ENCODE measurements around the gene PARD3B.

PARD3B gene

DNA sequence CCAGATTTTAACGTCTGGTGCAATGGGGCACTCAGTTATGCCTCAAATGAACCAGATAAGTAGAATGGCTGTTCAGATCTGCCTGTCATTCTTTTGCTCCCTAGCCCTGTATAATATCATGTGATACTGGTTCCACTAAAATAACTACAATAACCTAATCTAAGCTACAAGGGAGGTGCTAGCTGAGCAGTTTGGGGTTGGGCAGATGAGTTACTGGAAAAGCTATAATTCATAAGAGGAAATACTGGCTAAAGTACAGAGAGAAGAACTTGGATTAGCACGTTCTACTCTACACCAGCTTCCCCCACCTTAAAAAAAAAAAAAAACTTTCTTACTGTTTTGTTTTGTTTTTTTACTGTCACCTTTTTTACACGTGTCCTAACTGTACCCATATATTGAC, 953.7 kb downstream of the PARD3B start:
- no peak for DNase-seq

DNA sequence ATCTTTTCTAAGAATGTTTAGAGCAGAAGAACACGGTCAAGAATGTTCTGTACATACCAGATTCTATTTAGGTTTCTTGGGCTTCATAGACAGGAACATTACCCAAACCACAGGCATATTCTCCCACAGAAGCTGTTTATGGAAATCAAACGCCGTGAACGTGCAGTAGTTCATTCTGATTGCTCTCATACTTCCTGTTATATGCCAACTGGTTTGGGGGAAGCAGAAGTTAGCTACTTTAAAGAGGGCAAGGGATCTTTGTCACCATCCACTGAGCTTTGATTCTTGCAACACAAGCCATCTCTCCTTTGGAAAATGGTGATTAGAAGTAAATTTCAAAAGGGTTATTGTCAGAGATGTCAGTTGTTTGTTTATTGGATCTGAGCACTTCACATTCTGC, 954.8 kb downstream of the PARD3B start:
- peak in 1 of 2 donors; percentile 5 for DNase-seq

DNA sequence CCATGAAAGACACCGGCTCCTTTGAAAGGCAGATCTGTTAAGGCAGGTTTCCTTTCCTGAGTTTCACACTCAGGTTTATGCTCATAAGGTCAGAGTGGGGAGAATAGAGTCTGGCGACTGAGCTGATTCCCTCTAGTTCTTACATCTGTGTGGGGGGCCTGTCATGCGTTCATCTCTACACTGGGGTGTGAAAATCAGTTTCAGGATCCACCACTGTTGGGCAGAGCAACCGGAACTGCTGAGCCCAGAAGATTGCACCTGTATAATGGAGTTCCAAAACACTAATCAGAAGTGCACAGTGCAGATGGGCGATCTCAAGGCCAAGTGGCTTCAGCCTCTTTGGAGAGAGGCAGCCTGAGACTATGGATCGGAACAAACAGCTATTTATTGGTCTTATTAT, 955.7 kb downstream of the PARD3B start:
- DNase-seq = no peak

DNA sequence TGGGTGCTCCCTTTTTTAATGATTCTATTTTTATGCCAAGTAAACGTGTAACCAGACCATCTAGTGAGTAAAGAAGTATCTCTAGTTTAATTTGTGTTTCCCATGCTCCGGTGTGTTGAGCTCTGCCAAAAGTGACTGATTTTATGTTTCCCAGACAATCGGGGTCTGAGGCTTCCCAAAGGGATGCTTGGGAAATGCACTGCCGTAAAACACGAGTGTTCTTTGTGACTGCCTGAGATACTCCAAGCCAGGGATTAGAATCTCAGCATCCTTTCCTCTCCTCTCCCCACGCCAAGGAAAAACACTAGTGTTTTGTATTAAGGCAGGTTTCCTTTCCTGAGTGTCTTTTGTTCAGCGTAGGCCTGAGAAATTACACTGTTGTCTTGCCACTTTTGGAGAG, 956.6 kb downstream of the PARD3B start:
- DNase-seq = no peak

DNA sequence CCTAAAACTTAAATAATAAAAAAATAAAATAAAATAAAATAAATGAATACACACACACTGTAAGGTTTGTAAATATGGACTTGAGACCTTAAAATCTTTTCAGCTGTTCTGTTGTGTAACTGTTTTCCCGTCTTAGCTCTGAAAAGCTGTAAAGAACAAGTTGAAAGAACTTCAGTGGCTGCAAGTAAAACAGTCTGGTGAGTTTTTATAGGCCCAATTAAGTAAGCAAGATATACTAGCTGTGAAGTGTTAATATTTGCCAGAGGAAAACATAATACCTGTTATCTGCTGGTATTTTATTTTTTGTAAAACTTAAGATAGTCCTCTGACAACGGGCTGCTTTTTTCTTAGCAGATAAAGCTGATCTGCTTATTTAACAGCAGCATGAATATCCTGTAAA, 960.1 kb downstream of the PARD3B start:
- no peak for DNase-seq

DNA sequence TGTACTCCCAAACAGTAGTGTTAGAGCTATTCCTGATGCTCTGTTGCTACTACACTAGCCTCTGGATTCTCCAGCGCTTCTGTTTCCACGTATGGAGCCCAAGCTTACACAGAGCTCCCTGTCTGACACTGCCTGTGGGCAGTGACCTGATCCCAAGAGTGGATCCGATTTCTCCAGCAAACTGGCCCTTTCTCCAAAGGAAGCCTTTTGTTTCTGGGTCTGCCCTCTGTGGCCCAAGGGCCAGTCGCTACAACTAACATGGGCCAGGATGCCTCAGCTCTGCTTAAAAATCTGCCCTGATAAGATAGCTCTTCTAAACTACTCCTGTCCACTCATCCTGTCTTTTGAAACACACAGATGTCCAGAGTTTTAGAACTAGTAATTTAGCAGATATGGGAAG, 964.4 kb downstream of the PARD3B start:
- DNase-seq = no peak

DNA sequence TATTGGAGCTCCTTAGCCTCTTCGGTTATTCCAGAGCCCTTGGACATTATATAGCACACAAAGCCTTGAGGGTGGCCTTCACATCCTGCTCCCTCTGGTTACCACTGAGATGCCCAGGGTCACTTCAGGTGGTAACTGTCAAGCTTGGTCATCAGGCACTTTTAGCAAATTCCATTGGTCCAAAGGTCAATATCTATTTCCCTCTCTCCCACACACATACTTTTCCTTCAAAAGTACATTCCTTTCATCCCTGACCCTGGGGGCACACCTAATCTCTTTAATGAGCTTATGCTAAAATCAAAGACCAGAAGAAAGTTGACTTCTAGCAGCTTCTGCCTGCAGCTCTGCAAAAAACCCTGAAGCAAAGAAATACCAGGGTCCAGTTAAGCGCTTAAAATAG, 965.1 kb downstream of the PARD3B start:
- DNase-seq = no peak

DNA sequence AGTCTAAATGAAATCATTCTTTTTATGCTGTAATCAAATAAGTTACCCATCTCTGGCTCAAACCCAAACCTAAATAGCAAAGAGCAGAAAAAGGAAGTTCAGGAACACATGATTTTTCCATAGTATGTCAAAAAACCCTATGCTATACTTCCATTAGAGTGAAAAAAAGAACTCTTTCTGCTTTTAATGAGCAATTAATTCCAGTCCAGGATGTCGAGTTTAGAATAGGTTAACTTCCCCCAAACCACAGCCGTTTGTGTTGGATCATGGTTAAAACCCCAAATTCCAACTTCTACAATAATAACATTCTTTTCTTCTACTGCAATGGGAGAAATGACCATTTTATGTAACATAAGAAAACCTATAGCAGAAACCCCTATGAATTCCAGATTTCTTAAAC, 965.9 kb downstream of the PARD3B start:
- DNase-seq = no peak

DNA sequence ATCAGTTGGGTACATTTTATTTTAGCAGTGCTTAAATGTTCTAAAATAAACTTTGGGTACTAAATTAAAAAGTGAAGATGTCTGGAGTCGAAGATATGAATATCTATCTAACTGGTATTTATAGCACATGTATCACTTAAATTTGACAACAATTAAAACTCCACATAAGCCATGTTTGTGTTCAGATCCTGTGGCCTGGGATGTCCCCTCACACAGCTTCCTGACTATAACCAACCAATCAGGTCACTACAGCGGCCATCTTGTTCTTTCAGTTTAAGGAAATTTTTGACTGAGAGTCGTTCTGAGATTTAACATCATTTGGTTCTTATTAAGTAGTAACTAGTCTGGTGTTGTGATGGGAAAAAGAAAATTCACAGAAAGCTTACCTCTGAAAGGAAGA, 966.4 kb downstream of the PARD3B start:
- no peak for DNase-seq

DNA sequence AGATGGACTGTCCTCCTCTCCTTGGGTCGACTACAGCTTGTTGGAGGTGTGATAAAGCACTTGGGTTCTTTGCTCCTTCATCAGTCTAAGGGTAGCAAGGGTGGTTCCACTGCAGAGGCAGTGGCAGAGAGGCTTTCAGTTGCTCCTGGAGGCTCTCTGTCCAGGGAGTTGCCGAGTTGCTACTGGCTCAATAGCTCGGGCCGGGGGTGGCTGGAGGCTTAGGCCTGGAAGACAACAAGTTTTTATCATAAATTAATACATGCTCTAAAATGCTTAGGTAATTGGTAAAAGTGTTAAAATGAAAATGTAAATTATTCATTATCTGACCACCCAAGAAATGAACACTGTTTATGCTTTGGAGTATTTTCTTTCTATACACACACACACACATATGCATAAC, 975.0 kb downstream of the PARD3B start:
- DNase-seq = no peak

DNA sequence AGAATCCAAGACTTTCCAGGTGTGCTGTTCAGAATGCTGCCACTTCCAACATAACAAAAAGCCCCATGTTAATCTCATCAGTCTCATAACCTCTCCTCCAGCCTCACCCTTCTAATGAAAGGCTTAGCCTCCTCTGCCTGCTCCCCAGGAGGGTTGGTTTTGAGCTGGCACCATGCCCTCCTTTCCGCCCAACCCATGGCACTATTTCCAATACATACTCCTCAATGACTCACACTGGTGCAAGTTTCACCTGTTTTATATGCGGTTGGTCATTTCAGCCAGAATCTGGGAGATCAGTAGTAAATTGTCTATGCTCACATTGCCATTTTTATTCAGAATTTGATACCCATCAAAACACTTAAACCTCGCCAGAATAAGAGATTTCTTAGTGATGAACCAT, 979.4 kb downstream of the PARD3B start:
- DNase-seq = no peak

DNA sequence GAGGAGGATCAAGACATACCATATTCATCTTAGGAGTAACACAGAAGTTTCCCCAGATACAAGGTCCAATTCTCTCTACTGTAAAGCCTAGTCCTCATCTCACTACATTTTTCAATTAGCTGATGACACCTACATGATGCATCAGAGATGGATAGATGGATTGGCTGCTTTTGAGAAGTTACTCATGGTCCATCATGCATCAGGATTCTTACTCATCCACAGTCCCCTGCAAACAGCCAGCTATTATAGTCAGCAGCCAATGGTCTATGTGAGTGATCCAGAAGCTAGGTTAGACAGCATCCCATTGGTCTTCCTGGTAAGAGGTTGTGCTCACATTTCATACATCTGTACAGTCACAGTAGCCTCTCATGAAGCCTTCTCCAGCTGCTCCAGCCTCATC, 982.5 kb downstream of the PARD3B start:
- DNase-seq = no peak

DNA sequence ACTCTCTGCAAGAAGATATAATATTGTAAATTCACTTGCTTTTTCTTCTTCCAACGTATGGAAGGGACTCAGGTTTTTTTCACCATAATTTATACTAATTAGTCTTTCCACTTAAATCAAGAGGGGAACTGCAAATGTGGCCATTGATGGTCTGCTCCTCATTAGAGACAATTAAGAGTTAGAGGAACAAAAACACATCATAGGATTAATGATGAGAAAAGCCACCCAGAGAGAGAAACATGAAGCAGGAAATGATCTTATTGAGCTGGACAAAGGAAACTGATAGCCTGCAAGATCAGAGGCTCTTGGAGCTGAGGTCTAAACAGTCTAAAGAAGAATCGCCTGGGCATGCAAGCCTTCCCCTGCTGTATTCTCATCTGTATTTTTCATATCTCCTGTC, 985.8 kb downstream of the PARD3B start:
- DNase-seq = no peak

DNA sequence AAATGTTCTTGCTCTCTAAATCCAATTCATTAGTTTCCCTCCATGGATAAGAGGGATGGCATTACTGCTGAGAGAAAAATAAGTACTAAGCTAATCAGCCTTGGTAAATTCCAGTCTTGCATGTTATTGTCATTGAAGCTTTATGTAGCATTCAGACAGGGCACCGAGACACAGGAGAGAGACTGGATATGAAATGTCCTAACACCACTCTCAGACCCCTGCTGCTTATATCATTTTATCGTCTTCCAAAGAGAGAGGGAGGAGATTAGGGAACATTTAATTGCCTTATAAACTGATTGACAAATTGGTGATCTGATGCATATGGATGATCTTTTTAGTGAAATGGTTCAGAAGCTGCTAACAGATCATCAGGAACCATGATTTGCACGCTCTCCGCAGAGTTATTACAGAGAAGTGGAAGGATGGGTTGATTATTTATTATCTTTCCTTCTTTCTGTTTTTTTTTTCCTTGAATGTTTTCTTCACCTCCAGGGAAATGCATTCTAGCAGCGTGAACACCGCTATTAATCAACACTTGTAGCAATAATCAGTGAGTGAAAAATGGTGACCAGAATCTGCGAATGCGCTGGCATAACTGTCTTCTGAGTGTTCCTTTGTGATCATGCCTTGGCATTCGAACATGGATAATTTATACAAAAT, 986.3 kb downstream of the PARD3B start:
- DNase-seq = no peak

DNA sequence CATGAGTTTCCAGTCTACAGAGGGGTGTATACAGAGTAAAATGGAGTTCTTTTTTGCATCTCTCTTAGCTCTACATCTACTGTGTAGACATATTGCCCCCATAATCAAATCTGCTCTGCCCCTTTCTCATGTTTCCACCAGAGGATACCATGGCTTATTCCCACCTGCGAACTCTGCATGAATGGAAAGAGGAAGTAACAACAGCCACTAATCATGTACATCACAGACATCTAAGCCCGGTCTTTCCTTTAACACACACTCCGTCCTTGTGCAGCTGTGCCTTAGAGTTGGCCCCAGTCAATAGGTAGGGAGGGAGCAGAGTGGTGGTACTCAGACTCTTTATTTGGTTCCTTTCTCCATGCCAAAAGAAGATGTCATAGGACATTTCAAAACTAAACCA, 989.7 kb downstream of the PARD3B start:
- no peak for DNase-seq

DNA sequence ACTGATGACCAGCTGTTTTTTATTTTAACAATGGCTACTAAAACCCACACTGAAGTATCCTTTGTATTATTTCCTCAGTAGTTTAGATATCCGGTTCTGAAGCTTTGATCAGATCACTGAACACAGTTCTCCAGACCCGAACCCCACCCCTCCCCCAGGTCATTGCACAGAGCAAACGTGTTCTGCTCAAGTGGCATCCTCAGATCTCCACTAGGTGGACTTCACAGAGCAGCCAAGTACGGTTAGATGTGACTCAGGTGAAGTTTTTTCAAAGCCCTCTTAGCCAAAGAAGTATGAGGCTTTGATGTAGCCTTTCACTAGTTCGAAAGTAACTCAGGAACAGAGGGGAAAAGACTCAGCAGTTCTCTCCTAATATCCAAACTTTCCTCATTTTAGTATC, 994.3 kb downstream of the PARD3B start:
- DNase-seq = no peak

DNA sequence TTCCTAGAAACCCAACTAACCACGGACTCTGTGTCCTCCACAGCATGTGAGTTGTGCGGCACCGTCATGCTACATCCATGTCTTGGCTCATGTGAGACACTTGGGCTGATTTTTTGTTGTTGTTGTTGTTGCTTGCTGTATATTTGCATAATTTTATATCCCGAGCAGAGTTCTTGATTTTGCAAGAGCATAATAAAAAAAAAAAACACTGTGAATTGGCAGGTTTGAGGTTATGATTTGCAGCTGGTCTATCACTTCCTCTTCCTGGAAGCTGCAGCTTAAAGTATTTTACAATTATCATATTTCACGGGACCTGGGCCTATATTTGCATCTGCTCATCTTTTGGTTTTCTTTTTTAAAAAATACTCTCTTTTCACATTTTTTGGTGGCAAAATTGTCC, 994.8 kb downstream of the PARD3B start:
- DNase-seq = peak; percentile 3 to 15

DNA sequence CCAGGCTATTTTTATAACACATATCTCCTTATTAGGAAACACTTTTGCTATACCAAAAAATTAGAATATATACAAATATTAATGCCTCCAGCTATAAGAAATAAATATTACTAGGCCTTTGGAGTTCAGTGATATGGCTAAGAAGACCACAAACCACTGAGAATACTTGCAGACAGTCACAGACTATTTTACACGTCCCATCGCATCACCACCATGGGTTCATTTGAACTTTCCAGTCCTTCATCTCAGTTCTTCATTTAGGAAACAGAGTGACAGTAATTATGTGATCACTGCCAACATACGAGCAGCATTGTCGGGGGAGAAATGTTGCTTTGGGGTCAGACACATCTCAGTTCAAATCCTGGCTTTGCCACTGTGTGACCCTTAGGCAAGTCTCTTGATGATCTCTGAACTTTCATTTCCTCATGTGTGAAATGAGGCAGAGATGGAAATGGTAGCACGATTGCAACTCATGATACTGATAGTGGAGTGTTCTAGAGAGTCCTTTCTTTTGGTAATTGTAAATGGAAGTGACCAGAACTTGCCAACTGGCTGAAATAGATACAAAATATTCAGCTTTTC, 998.1 kb downstream of the PARD3B start:
- DNase-seq = peak in 1 of 2 donors; percentile 26

DNA sequence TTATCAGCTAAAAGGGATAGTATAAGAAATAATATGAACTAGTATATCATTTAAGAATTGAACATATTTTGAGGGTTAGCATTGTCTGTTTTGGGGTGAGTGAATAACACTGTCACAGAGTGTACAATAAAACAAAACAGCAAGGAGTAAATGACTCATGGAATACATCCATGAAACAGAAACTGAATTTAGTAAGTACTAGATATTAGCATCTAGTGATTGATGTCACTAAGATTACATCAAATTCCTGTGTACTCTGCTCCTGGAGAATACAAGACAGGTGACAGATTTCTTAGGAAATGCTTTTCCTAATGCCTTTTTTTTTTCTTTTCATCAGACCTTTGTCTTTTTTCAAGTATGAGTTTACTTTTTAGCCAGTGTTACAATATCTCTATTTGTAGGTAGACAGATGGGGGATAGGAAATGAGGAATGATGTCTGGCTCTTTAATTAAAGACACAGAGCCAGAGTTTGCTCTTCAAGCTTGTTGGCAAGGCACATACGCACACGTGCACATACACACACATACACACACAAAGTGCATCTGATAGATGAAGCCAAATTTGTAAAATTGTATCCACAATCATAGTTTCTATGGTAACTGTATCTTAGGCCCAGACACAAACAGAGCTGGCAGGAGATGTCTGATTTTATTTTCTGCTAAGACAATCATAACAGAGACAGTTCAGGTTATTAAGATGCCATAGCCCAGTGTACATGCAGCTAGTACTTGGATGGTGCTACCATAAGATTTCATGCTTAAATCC, 998.8 kb downstream of the PARD3B start:
- peak in 1 of 2 donors; percentile 16 for DNase-seq

DNA sequence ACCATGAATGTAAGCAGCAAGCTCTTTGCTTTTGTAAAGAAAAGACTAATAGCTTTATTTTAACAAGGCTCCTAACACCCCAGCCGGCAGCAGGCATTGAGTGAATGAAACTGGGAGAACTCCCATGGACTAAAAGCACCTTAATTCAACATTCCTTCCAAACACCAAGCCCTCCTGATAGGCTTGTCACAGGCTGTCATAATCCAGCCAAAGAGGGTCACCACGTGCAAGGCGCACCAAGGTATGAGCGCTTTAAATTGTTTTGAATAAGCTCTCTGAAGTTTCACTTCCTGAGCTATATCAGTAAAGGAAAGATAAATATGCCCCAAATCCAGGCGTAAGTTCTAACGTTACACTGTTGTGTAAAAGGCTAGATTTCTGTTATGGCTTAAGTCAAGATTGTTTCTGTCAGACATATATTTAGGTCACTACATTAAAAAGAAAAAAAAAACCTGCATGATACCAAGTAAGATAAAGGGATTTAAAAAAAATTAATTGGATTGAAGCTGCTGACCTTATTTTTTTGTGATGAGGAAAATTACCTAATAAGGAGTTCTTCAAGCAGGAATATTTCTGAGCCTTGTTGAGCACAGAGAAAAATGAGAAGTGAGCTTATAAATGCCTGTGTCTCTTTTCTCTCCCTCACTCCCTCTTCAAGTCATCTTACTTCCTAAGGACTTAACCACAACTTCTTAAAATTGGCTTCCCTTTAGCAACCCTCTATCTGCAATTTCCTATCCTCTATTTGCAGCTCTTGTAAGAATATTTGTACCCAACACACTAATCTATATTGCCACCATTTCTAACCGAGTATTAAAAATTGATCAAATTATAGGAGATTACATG, 1000.9 kb downstream of the PARD3B start:
- DNase-seq = peak; percentile 33 to 38

DNA sequence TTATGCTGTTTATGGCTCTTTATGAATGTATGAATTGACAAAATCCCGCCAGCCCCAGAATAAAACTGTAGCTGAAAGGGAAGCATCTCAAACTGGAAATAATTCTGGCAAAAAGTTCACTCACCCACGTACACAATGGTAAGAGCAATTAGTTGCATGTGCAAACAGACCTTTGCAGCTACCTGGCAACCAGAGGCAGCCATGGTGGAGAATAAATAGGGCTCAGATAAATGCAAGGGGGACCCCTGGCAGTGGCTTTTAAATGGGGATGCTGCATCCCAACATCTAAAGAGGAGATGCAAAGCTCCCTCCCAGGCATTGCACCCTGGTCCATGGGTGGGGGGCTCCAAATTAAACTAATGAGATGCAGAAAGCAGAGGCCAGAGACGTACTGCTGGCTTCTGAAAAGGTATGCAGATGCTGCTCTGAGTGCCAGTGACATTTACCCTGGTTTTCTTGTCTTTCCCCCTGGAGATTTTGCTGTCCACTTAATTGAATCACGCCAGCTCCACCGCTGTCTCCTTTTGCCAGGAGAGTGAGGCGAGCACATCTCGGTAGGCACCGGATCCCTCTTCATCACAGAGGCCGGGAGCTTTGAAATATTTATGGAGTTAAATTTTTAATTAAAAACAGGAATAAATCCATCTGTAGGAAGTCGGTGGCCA, 1010.4 kb downstream of the PARD3B start:
- DNase-seq = no peak

DNA sequence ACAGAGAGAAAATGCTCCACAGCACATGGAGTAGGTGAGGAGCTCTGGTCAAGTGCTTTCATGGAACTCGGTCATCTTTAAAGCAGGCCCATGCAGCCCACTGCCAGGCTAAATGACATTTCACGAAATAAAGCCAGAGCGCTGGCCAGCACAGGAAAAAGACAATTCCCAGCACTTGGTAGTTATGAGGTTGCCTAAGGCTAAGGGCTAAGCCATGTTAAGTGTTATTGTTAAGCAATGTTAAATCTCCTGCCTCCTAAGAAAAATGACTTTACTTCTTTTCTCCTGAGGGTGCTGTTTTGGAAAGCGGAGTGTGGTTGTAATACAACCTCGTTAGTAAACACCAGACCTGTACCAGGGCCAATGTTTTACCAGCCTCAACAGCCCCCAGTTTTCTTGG, 1011.1 kb downstream of the PARD3B start:
- no peak for DNase-seq
